HG03457 (cell line): ENCODE data around the gene ADSL.

Experiments
- ATAC-seq: cut with Tn5 transposase; IDR thresholded peaks from one replicate; pipeline ENCODE4 v1.9.1; 2021; ENCODE audit warnings: moderate number of reproducible peaks; ENCODE audit not compliant: unreplicated experiment

Gene ADSL

GRCh38 chr22:40403651-40404050 is 57.4 kb downstream of the ADSL start:
- no peak for ATAC-seq

GRCh38 chr22:40404251-40405177 is 58.2 kb downstream of the ADSL start:
- no peak for ATAC-seq

GRCh38 chr22:40405178-40406062 is 59.1 kb downstream of the ADSL start:
- ATAC-seq, result no peak

GRCh38 chr22:40406063-40406890 is 60.0 kb downstream of the ADSL start:
- ATAC-seq, result no peak

- ATAC-seq, result no peak
Measured at GRCh38 chr22:40407021-40407761, 60.9 kb downstream of the ADSL start.

GRCh38 chr22:40407831-40408717 is 61.8 kb downstream of the ADSL start:
- ATAC-seq, result no peak

- ATAC-seq, result no peak
Measured at GRCh38 chr22:40408718-40409612, 62.7 kb downstream of the ADSL start.

- no peak for ATAC-seq
Measured at GRCh38 chr22:40409613-40410113, 63.4 kb downstream of the ADSL start.

- no peak for ATAC-seq
Measured at GRCh38 chr22:40410272-40410671, 64.0 kb downstream of the ADSL start.

GRCh38 chr22:40410731-40411505 is 64.6 kb downstream of the ADSL start:
- ATAC-seq, result no peak

- ATAC-seq, result no peak
Measured at GRCh38 chr22:40411506-40411861, 65.2 kb downstream of the ADSL start.

- no peak for ATAC-seq
Measured at GRCh38 chr22:40412441-40412840, 66.1 kb downstream of the ADSL start.

GRCh38 chr22:40413873-40414272 is 67.6 kb downstream of the ADSL start:
- ATAC-seq, result no peak

GRCh38 chr22:40414311-40414710 is 68.0 kb downstream of the ADSL start:
- no peak for ATAC-seq

GRCh38 chr22:40414838-40415505 is 68.7 kb downstream of the ADSL start:
- no peak for ATAC-seq

GRCh38 chr22:40415531-40416266 is 69.4 kb downstream of the ADSL start:
- no peak for ATAC-seq
